Breast epithelium (tissue), 3 donors: Measurements from ENCODE around the gene GOLGA6D.

Experiments used
- CTCF ChIP-seq, 3 donors: fragments of 450-650 bp; IDR thresholded peaks; one replicate each; pipeline ENCODE4 v1.5.1; 2016 to 2017; ENCODE audit warnings: antibody characterized with exemption in 3 of 3, mild to moderate bottlenecking in 3 of 3, moderate library complexity in 3 of 3
- POLR2A ChIP-seq: fragments of 450-650 bp; IDR thresholded peaks from one replicate; pipeline ENCODE4 v1.6.1; 2016; ENCODE audit warnings: antibody characterized with exemption, mild to moderate bottlenecking, moderate library complexity

GRCh38 chr15:75234191-75234810 lies 48.3 kb upstream of the GOLGA6D start:
- TF ChIP-seq CTCF (IDR thresholded peaks at IDR 0.05): no peak
- no peak for TF ChIP-seq POLR2A
